Brain microvascular endothelial cell (primary cell): ENCODE measurements around the gene GAREM1.
A peak's percentile ranks its signal among the peaks of the same experiment; 100 is the strongest.

Experiments
- DNase-seq: peaks from one replicate; pipeline ENCODE4 v3.0.0-alpha.2; 2020
- H3K27ac ChIP-seq: fragments of 250-450 bp; sonication (Bioruptor Pico); 2 replicates; pipeline ENCODE4 v1.5.1; 2020; ENCODE audit warnings: mild to moderate bottlenecking, moderate library complexity
- H3K27me3 ChIP-seq: fragments of 250-450 bp; sonication (Bioruptor Pico); replicated peaks from 2 replicates; pipeline ENCODE4 v1.5.1; 2020; ENCODE audit warnings: mild to moderate bottlenecking
- H3K36me3 ChIP-seq: fragments of 250-450 bp; sonication (Bioruptor Pico); replicated peaks from 2 replicates; pipeline ENCODE4 v1.5.1; 2020; ENCODE audit warnings: mild to moderate bottlenecking
- H3K4me3 ChIP-seq: 2 replicates; pipeline ENCODE4 v1.5.1; 2011; ENCODE audit warnings: low read depth, mild to moderate bottlenecking, control low read depth, low read length, moderate library complexity
- in situ Hi-C: cut with HindIII; loops from 2 replicates; pipeline ENCODE4 v1.10.0; 2017; ENCODE audit warnings: low sequenced_read_pairs, low pct_ligation_motif_present
- TF ChIP-seq, protein P1 (sequence below): IDR thresholded peaks from 2 replicates; pipeline ENCODE4 v1.5.1; 2011; ENCODE audit warnings: low read depth, mild to moderate bottlenecking, moderate library complexity, low read length, control low read depth, inconsistent platforms; ENCODE audit errors: missing control alignments

The GAREM1 gene

DNA sequence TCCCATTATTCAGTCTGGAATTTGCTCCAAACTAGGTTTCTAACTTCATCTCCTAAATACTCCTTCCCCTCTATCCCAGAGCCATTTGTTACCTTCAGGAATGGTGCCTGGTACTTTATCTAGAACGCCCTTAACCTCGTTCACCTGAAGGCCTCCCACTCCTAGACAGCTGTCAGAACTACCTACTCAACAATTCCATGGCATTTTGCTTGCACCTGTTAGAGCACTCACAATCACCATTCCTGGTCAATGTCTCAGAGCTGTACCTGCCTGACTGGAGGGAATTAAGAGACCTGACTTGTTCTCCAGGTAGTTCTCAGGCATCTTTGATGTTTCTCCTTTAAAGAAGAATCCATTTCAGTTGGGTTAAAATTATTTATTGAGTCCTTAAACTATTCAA lies 88.9 kb downstream of the GAREM1 start:
- H3K27me3 ChIP-seq: no peaks in the 10 kb centered on the region
- no peak for DNase-seq
- H3K36me3 ChIP-seq: no peaks in the 10 kb centered on the region
- in situ Hi-C loops: loop anchor here (25.0 kb wide), 1 partner anchor 94 kb away; no protein-coding TSS in a partner anchor
- H3K4me3 ChIP-seq: no peak overlapping the region
- peak overlapping the region; percentile 88 for H3K27ac ChIP-seq
- TF ChIP-seq, protein P1, sequence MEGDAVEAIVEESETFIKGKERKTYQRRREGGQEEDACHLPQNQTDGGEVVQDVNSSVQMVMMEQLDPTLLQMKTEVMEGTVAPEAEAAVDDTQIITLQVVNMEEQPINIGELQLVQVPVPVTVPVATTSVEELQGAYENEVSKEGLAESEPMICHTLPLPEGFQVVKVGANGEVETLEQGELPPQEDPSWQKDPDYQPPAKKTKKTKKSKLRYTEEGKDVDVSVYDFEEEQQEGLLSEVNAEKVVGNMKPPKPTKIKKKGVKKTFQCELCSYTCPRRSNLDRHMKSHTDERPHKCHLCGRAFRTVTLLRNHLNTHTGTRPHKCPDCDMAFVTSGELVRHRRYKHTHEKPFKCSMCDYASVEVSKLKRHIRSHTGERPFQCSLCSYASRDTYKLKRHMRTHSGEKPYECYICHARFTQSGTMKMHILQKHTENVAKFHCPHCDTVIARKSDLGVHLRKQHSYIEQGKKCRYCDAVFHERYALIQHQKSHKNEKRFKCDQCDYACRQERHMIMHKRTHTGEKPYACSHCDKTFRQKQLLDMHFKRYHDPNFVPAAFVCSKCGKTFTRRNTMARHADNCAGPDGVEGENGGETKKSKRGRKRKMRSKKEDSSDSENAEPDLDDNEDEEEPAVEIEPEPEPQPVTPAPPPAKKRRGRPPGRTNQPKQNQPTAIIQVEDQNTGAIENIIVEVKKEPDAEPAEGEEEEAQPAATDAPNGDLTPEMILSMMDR: no peak

DNA sequence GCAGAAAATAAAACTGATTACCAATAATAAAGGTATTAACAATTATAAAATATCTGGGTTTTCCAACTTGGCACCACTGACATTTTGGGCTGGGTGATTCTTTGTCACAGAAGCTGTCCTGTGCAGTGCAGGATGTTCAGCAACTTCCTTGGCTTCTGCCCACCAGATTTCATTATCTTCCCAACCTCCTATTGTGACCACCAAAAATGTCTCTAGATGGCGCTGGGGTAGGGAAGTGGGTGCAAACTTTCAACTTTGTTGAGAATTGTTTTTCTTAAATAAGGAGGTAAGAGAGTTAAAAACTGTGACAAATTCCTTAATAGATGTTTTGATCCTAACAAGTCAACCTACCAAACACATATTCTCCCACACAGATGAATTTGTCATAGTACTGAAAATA lies 90.1 kb downstream of the GAREM1 start:
- DNase-seq: no peak
- TF ChIP-seq, protein P1: peak; percentile 42
- H3K27ac ChIP-seq: no peak overlapping the region
- H3K4me3 ChIP-seq: no peak overlapping the region
- H3K36me3 ChIP-seq: no peaks in the 10 kb centered on the region
- no peaks in the 10 kb centered on the region for H3K27me3 ChIP-seq
- in situ Hi-C loops: loop anchor here (25.0 kb wide), 1 partner anchor 93 kb away; no protein-coding TSS in a partner anchor

DNA sequence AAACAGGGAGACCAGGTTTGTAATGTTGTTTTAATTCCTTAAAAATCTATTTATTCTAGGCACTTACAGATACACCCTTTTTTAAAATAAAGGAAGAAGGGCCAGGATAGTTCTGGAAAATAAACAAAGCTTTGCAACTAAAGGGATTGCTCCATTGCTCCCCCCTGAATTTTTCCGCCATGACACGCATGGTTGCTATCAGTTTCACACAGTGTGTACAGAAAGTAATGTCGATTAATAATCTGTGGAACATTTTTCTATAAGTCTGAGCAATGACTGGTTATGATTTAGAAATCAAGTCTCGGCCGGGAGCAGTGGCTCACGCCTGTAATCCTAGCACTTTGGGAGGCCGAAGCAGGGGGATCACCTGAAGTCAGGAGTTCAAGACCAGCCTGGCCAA lies 90.8 kb downstream of the GAREM1 start:
- TF ChIP-seq, protein P1: no peak
- DNase-seq: peak; percentile 17
- Histone ChIP-seq H3K27me3 (no peaks in the 10 kb centered on the region), H3K27ac (no peak overlapping the region), H3K36me3 (no peaks in the 10 kb centered on the region), H3K4me3 (no peak overlapping the region)
- in situ Hi-C loops: loop anchor here (25.0 kb wide), 1 partner anchor 93 kb away; no protein-coding TSS in a partner anchor

DNA sequence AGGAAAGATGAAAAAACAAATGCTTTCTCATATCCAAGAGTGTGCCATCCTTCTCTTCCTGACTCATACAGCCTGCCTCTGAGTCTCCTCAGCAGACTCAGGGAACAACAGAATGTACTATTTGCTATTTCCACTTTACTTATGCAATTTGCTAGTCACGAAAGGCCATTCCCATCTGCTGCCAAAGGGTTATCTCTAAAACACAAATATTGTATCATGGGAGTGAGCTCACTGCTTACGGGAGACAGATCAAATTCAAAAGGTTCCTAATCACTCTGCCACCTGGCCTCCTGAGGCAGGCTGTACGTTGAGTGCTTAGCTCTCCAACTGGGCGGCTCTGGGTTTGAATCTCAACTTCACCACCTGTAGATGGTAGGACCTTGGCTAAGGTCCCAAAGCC lies 92.0 kb downstream of the GAREM1 start:
- TF ChIP-seq, protein P1: no peak
- Histone ChIP-seq H3K27ac (peak overlapping the region; percentile 66), H3K27me3 (no peaks in the 10 kb centered on the region), H3K4me3 (no peak overlapping the region), H3K36me3 (no peaks in the 10 kb centered on the region)
- in situ Hi-C loops: loop anchor here (25.0 kb wide), 1 partner anchor 91 kb away; no protein-coding TSS in a partner anchor
- peak; percentile 58 for DNase-seq

DNA sequence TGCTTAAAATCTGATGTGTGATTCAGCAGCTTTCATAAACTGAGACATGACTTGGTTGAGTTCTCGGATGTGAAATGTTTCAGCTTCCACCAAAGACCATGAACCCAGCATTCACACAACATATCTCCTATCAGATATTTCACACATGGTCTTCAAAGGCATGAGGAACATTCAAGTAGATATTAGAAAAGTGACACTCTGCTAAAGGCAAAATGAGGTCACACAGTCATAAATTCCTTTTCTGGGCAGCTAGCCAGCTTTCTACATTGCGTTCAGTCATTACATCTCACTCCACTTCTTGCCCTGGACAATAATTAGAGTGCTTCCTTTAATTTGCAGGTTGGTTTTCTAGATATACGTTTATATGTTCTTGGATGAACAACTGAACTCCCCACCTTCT lies 96.7 kb downstream of the GAREM1 start:
- Histone ChIP-seq H3K4me3 (no peak overlapping the region), H3K36me3 (no peaks in the 10 kb centered on the region), H3K27ac (peak overlapping the region; percentile 26), H3K27me3 (no peaks in the 10 kb centered on the region)
- TF ChIP-seq, protein P1: no peak
- in situ Hi-C loops: no loop called here
- peak; percentile 71 for DNase-seq

DNA sequence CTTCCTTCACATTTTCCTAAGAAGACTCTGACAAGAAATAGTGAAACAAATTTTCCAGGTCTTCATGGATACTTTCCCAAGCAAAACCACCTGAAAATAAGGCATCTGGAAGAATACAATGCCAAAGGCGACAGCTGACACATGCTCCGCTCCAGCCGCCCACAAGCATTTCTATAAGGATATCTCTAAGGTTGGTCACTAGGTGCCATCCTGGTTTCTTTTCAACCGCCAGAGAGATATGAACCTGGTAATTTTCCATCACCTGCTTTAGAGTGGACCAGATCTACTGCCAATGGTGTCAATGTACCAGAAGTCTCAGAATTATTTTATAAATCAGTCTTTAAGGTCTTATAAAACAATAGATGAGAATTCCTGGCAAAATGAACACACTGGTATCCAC lies 97.2 kb downstream of the GAREM1 start:
- in situ Hi-C loops: no loop called here
- Histone ChIP-seq H3K27me3 (no peaks in the 10 kb centered on the region), H3K27ac (peak overlapping the region; percentile 26), H3K36me3 (no peaks in the 10 kb centered on the region), H3K4me3 (no peak overlapping the region)
- no peak for DNase-seq
- TF ChIP-seq, protein P1: no peak
